NCI-H1436 (cell line): ENCODE results near the gene CRTC1.

Source experiments
- DNase-seq: peaks from one replicate; lab custom pipeline; 2025; lab: John Stamatoyannopoulos, UW

Gene CRTC1

GRCh38 chr19:18770663-18771327, 87.3 kb downstream of the CRTC1 start:
- DNase-seq: no peak

- no peak for DNase-seq
Measured at GRCh38 chr19:18771328-18772242, 88.1 kb downstream of the CRTC1 start.

- no peak for DNase-seq
Measured at GRCh38 chr19:18772620-18773587, 89.4 kb downstream of the CRTC1 start.

- no peak for DNase-seq
Measured at GRCh38 chr19:18773682-18774081, 90.2 kb downstream of the CRTC1 start.

GRCh38 chr19:18774107-18774506, 90.6 kb downstream of the CRTC1 start:
- no peak for DNase-seq

- no peak for DNase-seq
Measured at GRCh38 chr19:18774782-18775444, 91.4 kb downstream of the CRTC1 start.

- no peak for DNase-seq
Measured at GRCh38 chr19:18775586-18776287, 92.3 kb downstream of the CRTC1 start.

GRCh38 chr19:18776288-18776594, 92.8 kb downstream of the CRTC1 start:
- no peak for DNase-seq

GRCh38 chr19:18776736-18777135, 93.3 kb downstream of the CRTC1 start:
- no peak for DNase-seq

- DNase-seq: no peak
Measured at GRCh38 chr19:18777301-18778075, 94.0 kb downstream of the CRTC1 start.

- DNase-seq: no peak
Measured at GRCh38 chr19:18778076-18778389, 94.6 kb downstream of the CRTC1 start.

GRCh38 chr19:18778826-18779495, 95.5 kb downstream of the CRTC1 start:
- DNase-seq: no peak

GRCh38 chr19:18780081-18780480, 96.6 kb downstream of the CRTC1 start:
- DNase-seq: no peak

GRCh38 chr19:18780631-18781030, 97.2 kb downstream of the CRTC1 start:
- no peak for DNase-seq

- no peak for DNase-seq
Measured at GRCh38 chr19:18781047-18781600, 97.6 kb downstream of the CRTC1 start.

GRCh38 chr19:18781885-18782527, 98.5 kb downstream of the CRTC1 start:
- no peak for DNase-seq

GRCh38 chr19:18782559-18783225, 99.2 kb downstream of the CRTC1 start:
- DNase-seq: no peak

- no peak for DNase-seq
Measured at GRCh38 chr19:18783958-18784785, 100.7 kb downstream of the CRTC1 start.
